PFSK-1 (cell line): Measurements from ENCODE around the gene NUDT2.

Experiments
- POLR2AphosphoS5 ChIP-seq: IDR thresholded peaks from 2 replicates; pipeline ENCODE4 v1.6.1; 2012; ENCODE audit warnings: low read depth, mild to moderate bottlenecking, control low read depth, low read length, moderate library complexity
- SIN3A ChIP-seq: IDR thresholded peaks from 2 replicates; pipeline ENCODE4 v1.6.1; 2012; ENCODE audit warnings: mild to moderate bottlenecking, low read length, moderate library complexity, borderline replicate concordance; ENCODE audit not compliant: insufficient read depth
- TAF1 ChIP-seq: IDR thresholded peaks from 2 replicates; pipeline ENCODE4 v1.6.1; 2012; ENCODE audit warnings: low read length, control low read depth, borderline replicate concordance; ENCODE audit not compliant: insufficient read depth

DNA sequence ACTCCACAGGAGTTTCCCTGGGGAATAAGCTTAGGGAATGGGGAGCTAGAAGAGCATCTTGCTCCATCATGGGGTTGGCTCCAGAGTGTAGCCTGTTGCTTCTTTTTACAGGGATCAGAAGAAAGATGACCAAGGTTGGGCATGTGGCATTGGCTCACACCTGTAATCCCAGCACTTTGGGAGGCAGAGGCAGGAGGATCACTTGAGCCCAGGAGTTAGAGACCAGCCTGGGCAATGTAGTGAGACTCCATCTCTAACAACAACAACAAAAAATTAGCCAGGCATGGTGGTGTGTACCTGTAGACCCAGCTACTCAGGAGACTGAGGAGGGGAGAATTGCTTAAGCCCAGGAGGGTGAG lies 18.4 kb downstream of the NUDT2 start:
- TF ChIP-seq POLR2AphosphoS5 (no peak), SIN3A (no peak), TAF1 (no peak)
